IMR-90 (cell line): ENCODE measurements around the gene UCP2. TPM values are rescaled to one million over a fixed set of nuclear protein-coding genes. Genes with fewer than 3 reads are reported as not detected.

Experiments
- ATAC-seq: fragments of 200-7000 bp; cut with Tn5 transposase; 2 replicates; pipeline ENCODE4 v1.9.1; 2020; ENCODE audit warnings: low read depth, mild to moderate bottlenecking, moderate library complexity
- BruUV-seq: library from RNA; stranded (reverse); fragments of 400-500 nt; replicated peaks from 2 replicates; lab custom pipeline; 2021; lab: Mats Ljungman, UMichigan
- CTCF ChIA-PET: fragments of 300-600 bp; formaldehyde crosslinking; extraction: SDS; loops from one replicate; lab custom pipeline; 2021; ENCODE audit warnings: antibody characterized with exemption; lab: Yijun Ruan, JAX
- POLR2A ChIA-PET: fragments of 300-600 bp; sonication (Branson Sonifier 250); formaldehyde crosslinking; loops from one replicate; lab custom pipeline; 2022; ENCODE audit warnings: antibody characterized with exemption; ENCODE audit not compliant: unreplicated experiment; lab: Charles Lee
- DNase-seq: peaks from one replicate; pipeline ENCODE4 v3.0.0; 2013
- H2AFZ ChIP-seq: replicated peaks from 2 replicates; pipeline ENCODE3; 2013; ENCODE audit warnings: low read length, mild to moderate bottlenecking; ENCODE audit not compliant: poor library complexity
- H2AK5ac ChIP-seq: 2 replicates; pipeline ENCODE4 v1.6.1; 2013; ENCODE audit warnings: low read depth, low read length, inconsistent platforms
- H2AK9ac ChIP-seq: replicated peaks from 2 replicates; pipeline ENCODE3; 2013; ENCODE audit warnings: mild to moderate bottlenecking, low read depth, low read length, moderate library complexity; ENCODE audit not compliant: poor library complexity
- H2BK120ac ChIP-seq: 2 replicates; pipeline ENCODE4 v1.6.1; 2013; ENCODE audit warnings: low read depth, low read length, inconsistent platforms
- H2BK15ac ChIP-seq: 3 replicates; pipeline ENCODE4 v1.6.1; 2013; ENCODE audit warnings: low read depth, low read length, inconsistent platforms
- H2BK20ac ChIP-seq: 2 replicates; pipeline ENCODE4 v1.6.1; 2013; ENCODE audit warnings: low read depth, mild to moderate bottlenecking, inconsistent platforms, low read length, moderate library complexity
- H2BK5ac ChIP-seq: 2 replicates; pipeline ENCODE4 v1.6.1; 2013; ENCODE audit warnings: mild to moderate bottlenecking, low read depth, low read length, inconsistent platforms; ENCODE audit not compliant: poor library complexity, severe bottlenecking
- H3K14ac ChIP-seq: replicated peaks from 2 replicates; pipeline ENCODE4 v1.6.1; 2013; ENCODE audit warnings: low read depth, low read length, inconsistent platforms
- H3K18ac ChIP-seq: 2 replicates; pipeline ENCODE4 v1.6.1; 2013; ENCODE audit warnings: low read depth, low read length, control low read depth
- H3K23ac ChIP-seq: 2 replicates; pipeline ENCODE4 v1.6.1; 2013; ENCODE audit warnings: low read depth, low read length, inconsistent platforms
- H3K27ac ChIP-seq: 2 replicates; pipeline ENCODE4 v1.5.1; 2013; ENCODE audit warnings: mild to moderate bottlenecking, control low read depth, low read length; ENCODE audit not compliant: insufficient read depth
- H3K27me3 ChIP-seq: 2 replicates; pipeline ENCODE4 v1.6.1; 2013; ENCODE audit warnings: low read length; ENCODE audit not compliant: control insufficient read depth, insufficient read depth
- H3K36me3 ChIP-seq: 2 replicates; pipeline ENCODE4 v1.6.1; 2013; ENCODE audit warnings: low read length, mixed read lengths; ENCODE audit not compliant: control insufficient read depth, insufficient read depth
- H3K4ac ChIP-seq: 2 replicates; pipeline ENCODE4 v1.6.1; 2013; ENCODE audit warnings: low read depth, low read length, inconsistent platforms
- H3K4me1 ChIP-seq: 2 replicates; pipeline ENCODE4 v1.6.1; 2013; ENCODE audit warnings: low read length, mixed read lengths; ENCODE audit not compliant: control insufficient read depth, insufficient read depth
- H3K4me2 ChIP-seq: 2 replicates; pipeline ENCODE4 v1.6.1; 2013; ENCODE audit warnings: low read depth, mild to moderate bottlenecking, control low read depth, low read length, moderate library complexity
- H3K4me3 ChIP-seq: 2 replicates; pipeline ENCODE4 v1.5.1; 2013; ENCODE audit warnings: low read depth, mild to moderate bottlenecking, control low read depth, low read length, moderate library complexity; ENCODE audit not compliant: insufficient read depth
- H3K56ac ChIP-seq: 2 replicates; pipeline ENCODE4 v1.6.1; 2013; ENCODE audit warnings: low read length, inconsistent platforms; ENCODE audit not compliant: insufficient read depth; ENCODE audit errors: extremely low read depth
- H3K79me1 ChIP-seq, 2 experiments: 2 replicates each; pipeline ENCODE4 v1.6.1; 2013; ENCODE audit warnings: low read length in 2 of 2, inconsistent platforms in 1 of 2, low read depth in 1 of 2
- H3K9ac ChIP-seq: 2 replicates; pipeline ENCODE4 v1.6.1; 2013; ENCODE audit warnings: low read depth, low read length, control low read depth
- H3K9me1 ChIP-seq: 2 replicates; pipeline ENCODE4 v1.6.1; 2013; ENCODE audit warnings: low read length, inconsistent platforms; ENCODE audit not compliant: insufficient read depth
- H3K9me3 ChIP-seq: 2 replicates; pipeline ENCODE4 v1.6.1; 2013; ENCODE audit warnings: low read length; ENCODE audit not compliant: control insufficient read depth, insufficient read depth
- H4K20me1 ChIP-seq: 2 replicates; pipeline ENCODE4 v1.6.1; 2013; ENCODE audit warnings: low read length, inconsistent platforms; ENCODE audit not compliant: insufficient read depth
- H4K5ac ChIP-seq: 2 replicates; pipeline ENCODE4 v1.6.1; 2013; ENCODE audit warnings: mild to moderate bottlenecking, low read depth, low read length, control low read depth
- H4K8ac ChIP-seq, 2 experiments: 2 replicates each; pipeline ENCODE4 v1.6.1; 2013; ENCODE audit warnings: low read depth in 2 of 2, low read length in 2 of 2, control low read depth in 1 of 2, inconsistent platforms in 1 of 2
- H4K91ac ChIP-seq: 2 replicates; pipeline ENCODE4 v1.6.1; 2013; ENCODE audit warnings: low read depth, low read length, inconsistent platforms; ENCODE audit not compliant: insufficient read depth
- BHLHE40 ChIP-seq: fragments of 150-350 bp; IDR thresholded peaks from 2 replicates; pipeline ENCODE4 v1.6.1; 2016; ENCODE audit warnings: mild to moderate bottlenecking, low read depth, low read length
- CTCF ChIP-seq: conservative IDR thresholded peaks from 2 replicates; pipeline ENCODE4 v1.5.1; 2012; ENCODE audit warnings: mild to moderate bottlenecking, low read depth, low read length, improper control_type of control experiment
- MAFK ChIP-seq: IDR thresholded peaks from 2 replicates; pipeline ENCODE4 v1.6.1; 2012; ENCODE audit warnings: low read depth, low read length, improper control_type of control experiment
- MAZ ChIP-seq: IDR thresholded peaks from 2 replicates; pipeline ENCODE4 v1.6.1; 2012; ENCODE audit warnings: low read depth, mild to moderate bottlenecking, low read length, improper control_type of control experiment, moderate library complexity, borderline replicate concordance
- MXI1 ChIP-seq: IDR thresholded peaks from 2 replicates; pipeline ENCODE4 v1.6.1; 2012; ENCODE audit warnings: low read depth, mild to moderate bottlenecking, low read length, moderate library complexity, borderline replicate concordance
- NFE2L2 ChIP-seq: fragments of 150-350 bp; IDR thresholded peaks from 2 replicates; pipeline ENCODE4 v1.6.1; 2016; ENCODE audit warnings: low read depth, mild to moderate bottlenecking, low read length
- POLR2A ChIP-seq: IDR thresholded peaks from 2 replicates; pipeline ENCODE4 v1.6.1; 2012; ENCODE audit warnings: mild to moderate bottlenecking, low read depth, low read length
- RAD21 ChIP-seq: IDR thresholded peaks from 2 replicates; pipeline ENCODE4 v1.6.1; 2012; ENCODE audit warnings: low read length, improper control_type of control experiment
- RFX5 ChIP-seq: IDR thresholded peaks from 2 replicates; pipeline ENCODE4 v1.8.0; 2012; ENCODE audit warnings: low read depth, mild to moderate bottlenecking, low read length, moderate library complexity
- SMC3 ChIP-seq: fragments of 150-350 bp; IDR thresholded peaks from 2 replicates; pipeline ENCODE4 v1.6.1; 2016; ENCODE audit warnings: low read depth, mild to moderate bottlenecking, antibody characterized with exemption, low read length, moderate library complexity
- WGBS, 2 experiments: methylation state at CpG; one replicate each; pipeline versions ENCODE4 v1.1.5 to v1.1.7; 2013; ENCODE audit warnings: missing lambda C conversion rate in 2 of 2; ENCODE audit not compliant: insufficient read length in 1 of 2; ENCODE audit errors: extremely low coverage in 2 of 2; 5-methylcytosine and 5-hydroxymethylcytosine counted together
- dilution Hi-C: fragments of 300-500 bp; cut with HindIII; formaldehyde crosslinking; loops from one replicate; pipeline ENCODE4 v1.14.3; 2018; ENCODE audit warnings: low sequenced_read_pairs; ENCODE audit not compliant: unreplicated experiment
- in situ Hi-C: fragments of 300-500 bp; cut with MboI; formaldehyde crosslinking; loops from 3 replicates; pipeline ENCODE4 v1.14.3; 2019; ENCODE audit warnings: low sequenced_read_pairs, inconsistent platforms, mixed read lengths
- intact Hi-C: fragments of 100-400 bp; cut with micrococcal nuclease; formaldehyde crosslinking; loops from 2 replicates; pipeline ENCODE4 v1.10.0; 2022
- polyA plus RNA-seq, 3 experiments: library from polyadenylated mRNA; depleted of rRNA; stranded (reverse); fragments of >200 nt; gene quantifications; 2 replicates each; pipeline ENCODE4 v1.2.3, GENCODE V29; 2012; ENCODE audit warnings: low replicate concordance in 1 of 3
- total RNA-seq: library from RNA; depleted of rRNA; stranded (reverse); fragments of >200 nt; gene quantifications from 2 replicates; pipeline ENCODE4 v1.2.3, GENCODE V29; 2012

Gene UCP2
- total and polyA plus RNA-seq, 2 of the 4 experiments (the other 2 are of a cell fraction) = 2.0 to 11.9 TPM

GRCh38 chr11:73958521-73959141 lies 24.0 kb downstream of the UCP2 start:
- no TSS peak for BruUV-seq
- no peaks in the 10 kb centered on the region for H3K36me3 ChIP-seq
- WGBS, 2 experiments = 95% methylated on average over 4 of the region's 18 CpGs; no CpG with 5 or more reads in 1 of the 2 experiments

More at GRCh38 chr11:73958521-73959141, 24.0 kb downstream of the UCP2 start:
- dilution Hi-C loops (no loop called here), intact Hi-C loops (no loop called here), in situ Hi-C loops (no loop called here)
- H4K20me1 ChIP-seq = no peaks in the 10 kb centered on the region
- no peak overlapping the region for H3K14ac ChIP-seq
- H2AFZ ChIP-seq = peak overlapping the region; percentile 37
- no peak overlapping the region for H3K27ac ChIP-seq
- H2AK9ac ChIP-seq = no peak overlapping the region
- no peaks in the 10 kb centered on the region for H3K9me3 ChIP-seq
- DNase-seq = no peak
- no peak overlapping the region for H3K23ac ChIP-seq
- no peak for ATAC-seq
- no peaks in the 10 kb centered on the region for H3K79me1 ChIP-seq
- no peak overlapping the region for H2AK5ac ChIP-seq
- no peak overlapping the region for H3K4me2 ChIP-seq
- no peaks in the 10 kb centered on the region for H3K27me3 ChIP-seq
- POLR2A ChIA-PET = no interaction called here
- no peak overlapping the region for H2BK120ac ChIP-seq
- CTCF ChIA-PET = interaction anchor here (0.6 kb wide), 1 partner anchor 412 kb away, joined by 4 read pairs; no protein-coding TSS in a partner anchor
- H3K56ac ChIP-seq = no peak overlapping the region
- TF ChIP-seq MAZ (no peak), NFE2L2 (no peak), MXI1 (no peak), SMC3 (no peak), RAD21 (no peak), RFX5 (no peak), BHLHE40 (no peak), MAFK (no peak), CTCF (no peak), POLR2A (no peak)
- H3K4ac ChIP-seq = no peak overlapping the region
- H2BK5ac ChIP-seq = no peak overlapping the region
- no peak overlapping the region for H2BK20ac ChIP-seq
- no peak overlapping the region for H4K8ac ChIP-seq
- no peak overlapping the region for H3K9ac ChIP-seq
- no peak overlapping the region for H3K4me3 ChIP-seq
- H3K18ac ChIP-seq = no peak overlapping the region
- H3K9me1 ChIP-seq = no peaks in the 10 kb centered on the region
- no peak overlapping the region for H4K5ac ChIP-seq
- H2BK15ac ChIP-seq = no peak overlapping the region
- no peak overlapping the region for H4K91ac ChIP-seq
- H3K4me1 ChIP-seq = peaks cover 3% of the 10 kb centered on the region; the same call in 1 of the 2 replicates
